Sigmoid colon (tissue), 4 donors: Measurements from ENCODE around the gene SLC4A1AP.

Experiments
- EP300 ChIP-seq, 4 donors: sonication (generic); formaldehyde crosslinking; IDR thresholded peaks; one replicate each; pipeline ENCODE4 v1.6.1; 2017; ENCODE audit warnings: antibody characterized with exemption in 4 of 4
- POLR2A ChIP-seq, 2 donors: fragments of 450-650 bp; IDR thresholded peaks; one replicate each; pipeline ENCODE4 v1.6.1; 2016; ENCODE audit warnings: antibody characterized with exemption in 2 of 2, mild to moderate bottlenecking in 2 of 2, moderate library complexity in 2 of 2
- POLR2AphosphoS5 ChIP-seq, 4 donors: sonication (generic); formaldehyde crosslinking; IDR thresholded peaks; one replicate each; pipeline ENCODE4 v1.6.1; 2017; ENCODE audit warnings: antibody characterized with exemption in 4 of 4
- TF ChIP-seq, protein P1 (sequence below), 4 experiments: fragments of 450-650 bp in 3 of 4; fragments of 200-600 bp in 1 of 4; IDR thresholded peaks; one replicate each; pipeline ENCODE4 v1.5.1; 2016 to 2019; ENCODE audit warnings: antibody characterized with exemption in 4 of 4, mild to moderate bottlenecking in 3 of 4, moderate library complexity in 2 of 4

DNA sequence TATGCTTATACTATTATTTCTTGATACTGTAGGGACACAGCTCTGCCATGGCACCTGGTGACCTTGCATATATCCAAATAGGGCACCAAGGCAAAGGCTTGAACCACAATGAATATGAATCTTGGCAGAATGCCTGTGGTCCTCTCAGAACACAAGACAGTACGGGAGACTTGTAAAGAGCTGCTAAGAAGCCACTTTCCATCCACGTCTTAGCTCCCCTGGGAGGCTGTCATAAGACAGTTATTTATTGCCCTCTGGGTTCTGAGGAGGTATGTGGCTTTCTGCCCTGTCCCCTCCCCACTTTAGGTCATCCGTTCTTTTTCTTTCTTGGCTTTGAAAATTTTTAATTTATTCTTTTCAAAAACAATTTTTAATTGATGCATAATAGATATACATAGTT is 78.0 kb downstream of the SLC4A1AP start:
- TF ChIP-seq, protein P1, sequence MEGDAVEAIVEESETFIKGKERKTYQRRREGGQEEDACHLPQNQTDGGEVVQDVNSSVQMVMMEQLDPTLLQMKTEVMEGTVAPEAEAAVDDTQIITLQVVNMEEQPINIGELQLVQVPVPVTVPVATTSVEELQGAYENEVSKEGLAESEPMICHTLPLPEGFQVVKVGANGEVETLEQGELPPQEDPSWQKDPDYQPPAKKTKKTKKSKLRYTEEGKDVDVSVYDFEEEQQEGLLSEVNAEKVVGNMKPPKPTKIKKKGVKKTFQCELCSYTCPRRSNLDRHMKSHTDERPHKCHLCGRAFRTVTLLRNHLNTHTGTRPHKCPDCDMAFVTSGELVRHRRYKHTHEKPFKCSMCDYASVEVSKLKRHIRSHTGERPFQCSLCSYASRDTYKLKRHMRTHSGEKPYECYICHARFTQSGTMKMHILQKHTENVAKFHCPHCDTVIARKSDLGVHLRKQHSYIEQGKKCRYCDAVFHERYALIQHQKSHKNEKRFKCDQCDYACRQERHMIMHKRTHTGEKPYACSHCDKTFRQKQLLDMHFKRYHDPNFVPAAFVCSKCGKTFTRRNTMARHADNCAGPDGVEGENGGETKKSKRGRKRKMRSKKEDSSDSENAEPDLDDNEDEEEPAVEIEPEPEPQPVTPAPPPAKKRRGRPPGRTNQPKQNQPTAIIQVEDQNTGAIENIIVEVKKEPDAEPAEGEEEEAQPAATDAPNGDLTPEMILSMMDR (IDR thresholded peaks at IDR 0.05) = no peak
- no peak for TF ChIP-seq POLR2AphosphoS5 (IDR thresholded peaks at IDR 0.05)
- no peak for TF ChIP-seq POLR2A (IDR thresholded peaks at IDR 0.05)
- no peak for TF ChIP-seq EP300 (IDR thresholded peaks at IDR 0.05)
